Activated CD4-positive, alpha-beta memory T cell treated with anti-CD3 and anti-CD28 coated beads for 36 hours (primary cell): ENCODE results near the gene SGCA. TPM values are rescaled to one million over a fixed set of nuclear protein-coding genes. Genes with fewer than 3 reads are reported as not detected.

Source experiments
- CTCF ChIA-PET: fragments of 350-600 bp; sonication (Branson Sonifier 250); formaldehyde crosslinking; loops from one replicate; lab custom pipeline; 2021; ENCODE audit warnings: antibody characterized with exemption, inconsistent platforms; lab: Charles Lee
- POLR2A ChIA-PET: fragments of 350-600 bp; sonication (Branson Sonifier 250); formaldehyde crosslinking; loops from one replicate; lab custom pipeline; 2021; ENCODE audit warnings: antibody characterized with exemption; lab: Charles Lee
- DNase-seq: peaks from one replicate; pipeline ENCODE4 v3.0.0-alpha.2; 2020
- H3K27ac Mint-ChIP-seq: one replicate; pipeline ENCODE4 v1.8.0; 2021; ENCODE audit warnings: mixed read lengths
- H3K27me3 Mint-ChIP-seq: one replicate; pipeline ENCODE4 v1.8.0; 2021; ENCODE audit warnings: mixed read lengths
- H3K36me3 Mint-ChIP-seq: one replicate; pipeline ENCODE4 v1.8.0; 2021; ENCODE audit warnings: mixed read lengths
- H3K4me1 Mint-ChIP-seq: one replicate; pipeline ENCODE4 v1.8.0; 2021; ENCODE audit warnings: low read depth, mixed read lengths
- H3K4me3 Mint-ChIP-seq: one replicate; pipeline ENCODE4 v1.8.0; 2021; ENCODE audit warnings: mild to moderate bottlenecking, mixed read lengths
- H3K9me3 Mint-ChIP-seq: one replicate; pipeline ENCODE4 v1.8.0; 2021; ENCODE audit warnings: mixed read lengths
- intact Hi-C: fragments of 100-400 bp; cut with micrococcal nuclease; formaldehyde crosslinking; loops from one replicate; pipeline ENCODE4 v1.15.1; 2023
- total RNA-seq, 2 experiments: library from RNA; stranded (reverse); gene quantifications; one replicate each; pipeline ENCODE4 v1.2.3, GENCODE V29; 2021

Gene SGCA
- total RNA-seq, 2 experiments from 2014 or later: 0.59 TPM; not detected in 1

DNA sequence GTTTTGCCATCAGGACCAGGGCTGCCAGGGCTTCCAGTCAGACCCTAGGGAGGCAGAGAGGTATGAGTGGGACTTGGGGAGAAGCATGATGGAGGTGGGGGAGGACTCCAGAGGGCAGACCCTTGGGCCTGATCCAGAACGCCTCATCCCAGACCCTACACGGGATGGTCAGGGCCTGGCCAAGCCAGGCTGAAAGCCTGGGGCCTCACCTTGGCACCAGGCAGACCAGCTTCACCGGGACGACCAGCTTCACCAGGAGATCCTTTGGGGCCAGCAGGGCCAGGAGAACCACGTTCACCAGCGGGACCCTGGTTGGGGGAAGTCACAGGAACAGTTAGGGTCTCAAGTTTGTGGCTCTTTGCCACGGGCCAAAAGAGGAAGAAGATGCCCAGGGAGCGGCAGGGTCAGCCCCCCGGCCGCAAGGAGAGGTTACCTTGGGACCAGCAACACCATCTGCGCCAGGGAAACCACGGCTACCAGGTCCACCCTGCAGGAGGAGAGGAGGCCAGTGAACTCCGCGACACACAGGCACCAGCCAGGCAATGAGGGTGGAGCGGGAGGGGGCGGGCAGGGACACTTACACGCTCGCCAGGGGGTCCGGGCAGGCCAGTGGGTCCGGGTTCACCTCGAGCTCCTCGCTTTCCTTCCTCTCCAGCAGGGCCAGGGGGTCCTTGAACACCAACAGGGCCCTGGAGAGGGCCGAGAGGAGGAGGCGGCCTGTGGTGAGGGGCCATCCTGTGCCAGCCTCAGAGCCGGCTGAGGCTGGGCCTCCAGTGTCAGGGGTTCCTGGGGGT is 28.5 kb downstream of the SGCA start:
- ChIA-PET POLR2A (no interaction called here), CTCF (interaction anchor here (0.6 to 3.2 kb wide), 2 partner anchors 10 to 24 kb away, joined by 3 to 24 read pairs; no protein-coding TSS in a partner anchor)
- Mint-ChIP-seq H3K27ac (no peak overlapping the region), H3K27me3 (peaks cover 6% of the 10 kb centered on the region), H3K36me3 (no peaks in the 10 kb centered on the region), H3K9me3 (no peaks in the 10 kb centered on the region), H3K4me3 (no peak overlapping the region), H3K4me1 (peaks cover 7% of the 10 kb centered on the region)
- intact Hi-C loops: no loop called here
- no peak for DNase-seq

DNA sequence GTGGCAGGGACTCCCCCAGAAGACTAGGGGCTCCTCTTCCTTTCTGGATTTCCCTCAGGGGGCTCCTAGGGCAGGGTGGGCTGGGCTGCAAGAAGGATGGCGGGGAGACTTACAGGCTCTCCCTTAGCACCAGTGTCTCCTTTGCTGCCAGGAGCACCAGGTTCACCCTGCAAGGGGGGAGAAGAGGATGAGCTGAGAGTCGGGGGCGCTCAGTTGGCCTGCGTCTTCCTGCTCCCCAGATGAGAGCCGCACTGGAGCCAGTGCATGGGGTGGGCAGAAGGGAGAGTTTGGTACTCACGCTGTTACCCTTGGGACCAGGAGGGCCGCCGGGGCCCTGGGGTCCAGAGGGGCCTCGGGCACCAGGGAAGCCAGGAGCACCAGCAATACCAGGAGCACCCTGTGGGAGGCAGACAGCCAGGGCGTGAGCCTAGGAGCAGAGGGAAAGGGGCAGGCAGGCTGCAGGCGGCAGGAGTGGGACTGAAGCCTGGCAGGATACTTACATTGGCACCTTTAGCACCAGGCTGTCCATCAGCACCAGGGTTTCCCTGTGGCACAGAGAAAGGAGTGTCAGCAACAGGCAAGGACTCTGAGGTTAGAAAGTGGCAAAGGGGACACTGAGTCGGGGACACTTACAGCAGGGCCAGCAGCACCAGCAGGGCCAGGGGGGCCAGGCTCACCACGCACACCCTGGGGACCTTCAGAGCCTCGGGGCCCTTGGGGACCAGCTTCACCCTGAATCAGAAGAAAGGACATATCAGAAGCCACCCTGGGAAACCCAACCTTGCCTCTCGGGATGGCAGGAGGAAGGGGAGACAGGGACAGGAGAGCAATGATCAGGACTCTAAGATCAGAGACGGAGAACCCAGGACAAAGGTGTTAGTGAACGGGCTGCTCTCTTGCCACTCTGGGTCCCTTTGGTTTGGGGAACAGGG is 29.4 kb downstream of the SGCA start:
- no peak overlapping the region for H3K27ac Mint-ChIP-seq
- peaks cover 11% of the 10 kb centered on the region for H3K4me1 Mint-ChIP-seq
- DNase-seq: no peak
- ChIA-PET POLR2A (no interaction called here), CTCF (interaction anchor here (1.0 to 3.2 kb wide), 2 partner anchors 17 to 25 kb away, joined by 3 to 24 read pairs; no protein-coding TSS in a partner anchor)
- peaks cover 10% of the 10 kb centered on the region for H3K27me3 Mint-ChIP-seq
- no peak overlapping the region for H3K4me3 Mint-ChIP-seq
- H3K36me3 Mint-ChIP-seq: no peaks in the 10 kb centered on the region
- intact Hi-C loops: no loop called here
- no peaks in the 10 kb centered on the region for H3K9me3 Mint-ChIP-seq

DNA sequence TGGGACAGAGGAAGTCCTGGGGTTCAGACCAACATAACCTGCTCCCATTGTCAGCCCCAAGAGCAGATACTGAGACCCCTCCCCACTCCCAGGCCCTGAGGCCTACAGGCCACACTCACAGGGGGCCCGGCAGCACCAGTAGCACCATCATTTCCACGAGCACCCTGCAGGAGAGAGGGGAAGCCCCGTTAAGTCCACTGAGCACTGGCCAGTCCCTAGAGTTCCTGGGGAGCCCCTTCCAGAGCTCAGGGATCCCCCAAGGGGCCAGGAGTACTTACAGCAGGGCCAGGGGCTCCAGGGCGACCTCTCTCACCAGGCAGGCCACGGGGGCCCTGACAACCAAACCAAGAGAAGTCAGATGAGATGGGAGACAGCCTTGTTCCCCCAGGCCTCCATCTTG is 30.2 kb downstream of the SGCA start:
- Mint-ChIP-seq H3K36me3 (no peaks in the 10 kb centered on the region), H3K4me3 (no peak overlapping the region), H3K27me3 (peaks cover 14% of the 10 kb centered on the region), H3K27ac (no peak overlapping the region), H3K9me3 (no peaks in the 10 kb centered on the region), H3K4me1 (peaks cover 17% of the 10 kb centered on the region)
- DNase-seq: no peak
- intact Hi-C loops: no loop called here
- ChIA-PET POLR2A (no interaction called here), CTCF (interaction anchor here (1.0 to 3.2 kb wide), 4 partner anchors 16 to 102 kb away, joined by 3 to 24 read pairs (median 5); no protein-coding TSS in a partner anchor)

DNA sequence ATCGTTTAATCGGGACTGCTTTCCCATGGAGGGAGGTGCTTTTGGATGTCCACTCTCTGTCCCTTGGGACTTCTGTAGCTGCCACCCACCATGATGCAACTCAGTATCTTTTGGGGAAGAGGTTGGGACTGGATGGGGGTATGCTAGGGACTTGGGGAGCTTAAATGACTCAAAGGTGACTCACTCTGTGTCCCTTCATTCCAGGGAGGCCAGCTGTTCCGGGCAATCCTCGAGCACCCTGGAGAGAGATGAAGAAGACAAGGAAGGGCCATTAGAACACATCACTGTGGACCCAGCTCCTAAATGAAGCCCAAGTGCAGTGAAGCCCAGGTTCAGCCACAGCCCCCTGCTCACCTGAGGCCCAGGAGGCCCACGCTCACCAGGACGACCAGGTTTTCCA is 31.0 kb downstream of the SGCA start:
- Mint-ChIP-seq H3K4me1 (peaks cover 19% of the 10 kb centered on the region), H3K27me3 (peaks cover 19% of the 10 kb centered on the region), H3K36me3 (no peaks in the 10 kb centered on the region), H3K9me3 (no peaks in the 10 kb centered on the region), H3K27ac (no peak overlapping the region), H3K4me3 (no peak overlapping the region)
- POLR2A ChIA-PET: no interaction called here
- no peak for DNase-seq
- intact Hi-C loops: no loop called here
- CTCF ChIA-PET: interaction anchor here (0.8 to 3.2 kb wide), 10 partner anchors 16 to 112 kb away, joined by 3 to 24 read pairs (median 4); no protein-coding TSS in a partner anchor

DNA sequence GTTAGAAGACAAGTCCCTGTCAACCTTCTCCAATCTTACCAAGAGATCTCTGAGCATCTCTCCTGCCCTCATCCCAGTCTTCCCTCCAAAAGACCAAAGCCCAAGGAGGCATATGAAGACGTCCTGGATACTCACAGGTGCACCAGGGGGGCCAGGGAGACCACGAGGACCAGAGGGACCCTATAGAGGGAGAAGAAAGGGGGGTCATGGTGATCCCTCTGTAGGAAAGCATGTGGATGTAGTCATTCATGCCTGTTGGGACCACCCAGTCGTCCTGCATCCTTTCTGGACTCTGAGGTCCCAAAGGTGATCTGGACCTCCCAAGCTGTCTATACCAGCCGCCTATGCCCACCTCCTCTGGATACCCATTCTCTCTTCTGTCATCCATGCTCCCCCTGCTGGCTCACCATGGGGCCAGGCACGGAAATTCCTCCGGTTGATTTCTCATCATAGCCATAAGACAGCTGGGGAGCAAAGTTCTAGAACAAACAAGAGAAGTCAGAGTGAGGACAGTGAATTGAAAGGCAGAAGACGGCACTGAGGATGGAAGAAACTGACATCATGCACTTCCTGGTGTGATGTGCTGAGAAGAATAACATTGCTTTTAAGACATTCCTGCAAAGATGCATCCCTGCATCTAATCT is 32.3 kb downstream of the SGCA start:
- Mint-ChIP-seq H3K4me3 (no peak overlapping the region), H3K27ac (no peak overlapping the region), H3K4me1 (peaks cover 19% of the 10 kb centered on the region), H3K9me3 (no peaks in the 10 kb centered on the region), H3K36me3 (no peaks in the 10 kb centered on the region), H3K27me3 (peaks cover 32% of the 10 kb centered on the region)
- POLR2A ChIA-PET: no interaction called here
- intact Hi-C loops: loop anchor here (1.0 kb wide), 2 partner anchors 29 to 83 kb away; no protein-coding TSS in a partner anchor
- CTCF ChIA-PET: interaction anchor here (0.6 to 2.3 kb wide), 15 partner anchors 12 to 198 kb away, joined by 3 to 12 read pairs (median 4); partner anchors contain the start of gene SGCA
- peak; percentile 77 for DNase-seq

DNA sequence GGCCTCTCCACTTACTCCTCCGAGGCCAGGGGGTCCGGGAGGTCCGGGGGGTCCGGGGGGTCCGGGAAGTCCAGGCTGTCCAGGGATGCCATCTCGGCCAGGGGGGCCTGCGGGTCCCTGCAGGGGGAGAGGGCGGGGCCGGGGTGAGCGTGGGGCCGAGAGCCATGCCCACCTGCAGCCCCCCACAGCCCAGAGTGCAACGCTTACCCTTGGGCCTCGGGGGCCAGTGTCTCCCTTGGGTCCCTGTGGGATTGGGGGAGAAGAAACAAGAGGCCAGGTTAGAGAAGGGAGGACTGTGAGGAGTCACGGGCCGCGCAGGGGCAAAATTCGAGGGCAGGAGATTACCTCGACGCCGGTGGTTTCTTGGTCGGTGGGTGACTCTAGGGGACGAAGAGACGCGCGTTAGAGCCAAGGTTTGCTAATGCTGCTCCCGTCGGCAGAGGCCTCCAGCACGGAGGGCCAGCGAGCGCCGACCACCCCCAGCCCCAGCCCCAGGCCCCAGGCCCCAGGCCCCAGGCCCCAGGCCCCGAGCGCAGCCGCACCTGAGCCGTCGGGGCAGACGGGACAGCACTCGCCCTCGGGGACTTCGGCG is 33.5 kb downstream of the SGCA start:
- intact Hi-C loops: no loop called here
- POLR2A ChIA-PET: interaction anchor here (0.9 kb wide), 1 partner anchor 30 kb away, joined by 3 read pairs; no protein-coding TSS in a partner anchor
- peak overlapping the region; percentile 67 for H3K4me3 Mint-ChIP-seq

DNA sequence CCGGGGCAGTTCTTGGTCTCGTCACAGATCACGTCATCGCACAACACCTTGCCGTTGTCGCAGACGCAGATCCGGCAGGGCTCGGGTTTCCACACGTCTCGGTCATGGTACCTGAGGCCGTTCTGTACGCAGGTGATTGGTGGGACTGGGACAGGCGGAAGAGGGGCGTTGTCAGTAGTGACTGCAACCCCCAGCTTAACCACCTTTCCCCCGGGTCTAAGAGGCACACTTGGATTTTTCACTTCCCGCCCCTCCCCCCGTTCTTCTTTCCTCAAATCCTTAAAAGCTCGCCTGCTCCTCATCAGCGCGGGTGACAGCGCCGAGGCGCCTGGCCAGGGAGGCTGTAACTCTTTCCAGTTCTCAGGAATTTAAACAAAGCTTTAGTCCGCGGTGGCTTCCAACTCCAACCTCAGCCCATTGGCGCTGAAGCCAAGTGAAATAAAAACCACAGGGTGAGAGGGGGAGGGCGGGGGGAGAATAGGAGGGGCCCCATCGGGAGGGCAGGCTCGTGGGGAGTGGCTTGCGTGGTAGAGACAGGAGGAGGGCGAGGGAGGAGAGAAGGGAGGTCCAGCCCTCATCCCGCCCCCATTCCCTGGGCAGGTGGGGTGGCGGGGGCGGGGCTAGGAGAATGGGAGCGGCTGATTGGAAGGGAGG is 34.1 kb downstream of the SGCA start:
- Mint-ChIP-seq H3K27ac (no peak overlapping the region), H3K4me1 (peaks cover 19% of the 10 kb centered on the region), H3K36me3 (no peaks in the 10 kb centered on the region), H3K27me3 (peaks cover 43% of the 10 kb centered on the region), H3K9me3 (no peaks in the 10 kb centered on the region), H3K4me3 (peak overlapping the region; percentile 67)
- peak; percentile 79 for DNase-seq
- ChIA-PET POLR2A (interaction anchor here (0.9 to 1.2 kb wide), 2 partner anchors 17 to 31 kb away, joined by 3 read pairs; no protein-coding TSS in a partner anchor), CTCF (interaction anchor here (0.6 to 16.6 kb wide), 50 partner anchors 10 to 428 kb away, joined by 3 to 324 read pairs (median 5); partner anchors contain the start of genes LRRC59, RSAD1, TMEM92 and XYLT2)
- intact Hi-C loops: loop anchor here (1.0 to 2.0 kb wide), 4 partner anchors 70 to 279 kb away; partner anchors contain the start of gene RSAD1

More for the DNA sequence above, 33.5 kb downstream of the SGCA start:
- Mint-ChIP-seq H3K36me3 (no peaks in the 10 kb centered on the region), H3K27me3 (peaks cover 39% of the 10 kb centered on the region), H3K27ac (no peak overlapping the region), H3K9me3 (no peaks in the 10 kb centered on the region), H3K4me1 (peaks cover 19% of the 10 kb centered on the region)
- CTCF ChIA-PET: interaction anchor here (1.1 to 16.6 kb wide), 21 partner anchors 10 to 280 kb away, joined by 3 to 324 read pairs (median 10); partner anchors contain the start of genes LRRC59, RSAD1 and TMEM92
- DNase-seq: no peak

DNA sequence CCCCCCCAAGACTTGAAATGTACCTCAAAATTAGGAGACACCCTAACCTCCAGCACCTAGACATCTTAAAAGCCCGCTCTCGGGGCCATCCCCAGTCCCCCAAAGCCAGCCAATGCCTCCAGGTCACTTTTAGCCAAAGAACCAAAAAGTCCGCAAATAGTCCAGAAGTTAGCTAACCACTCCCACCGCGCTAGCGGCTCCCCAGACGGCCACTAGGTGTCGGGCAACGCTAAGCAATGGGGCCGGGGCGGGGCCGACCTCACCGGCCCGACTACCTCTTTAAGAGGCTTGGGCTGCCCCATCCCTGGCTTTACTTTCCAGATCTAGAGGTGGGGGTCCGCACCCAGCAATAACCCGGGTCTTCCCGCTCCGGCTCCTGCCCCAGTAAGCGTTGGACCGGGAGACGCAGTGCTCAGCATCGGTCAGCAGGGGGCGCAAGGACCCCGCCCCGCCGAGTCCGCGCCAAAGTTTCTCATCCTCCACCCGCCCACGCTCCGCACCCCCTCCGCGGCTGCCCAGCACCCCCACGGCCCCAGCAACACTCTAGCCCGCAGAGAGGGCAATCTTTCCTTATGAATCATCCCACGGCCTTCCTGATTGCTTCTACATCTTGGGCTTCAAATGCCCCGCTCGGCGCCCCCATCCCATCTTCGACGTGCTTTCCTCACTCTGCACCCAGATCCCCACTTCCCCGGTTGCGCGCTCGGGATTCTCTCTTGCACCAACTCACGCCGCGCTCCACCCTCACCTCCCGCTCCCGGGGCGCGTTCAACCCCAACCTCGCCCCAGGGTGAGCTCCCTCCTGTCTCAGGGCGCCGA is 34.9 kb downstream of the SGCA start:
- Mint-ChIP-seq H3K4me3 (peak overlapping the region; percentile 67), H3K9me3 (no peaks in the 10 kb centered on the region), H3K36me3 (no peaks in the 10 kb centered on the region), H3K27me3 (peaks cover 49% of the 10 kb centered on the region), H3K27ac (no peak overlapping the region), H3K4me1 (peaks cover 19% of the 10 kb centered on the region)
- DNase-seq: peak; percentile 89
- POLR2A ChIA-PET: interaction anchor here (0.9 to 1.2 kb wide), 2 partner anchors 16 to 31 kb away, joined by 3 read pairs; no protein-coding TSS in a partner anchor
- intact Hi-C loops: loop anchor here (1.0 to 2.0 kb wide), 4 partner anchors 70 to 278 kb away; partner anchors contain the start of gene RSAD1
- CTCF ChIA-PET: interaction anchor here (0.6 to 16.6 kb wide), 53 partner anchors 9 to 428 kb away, joined by 3 to 324 read pairs (median 5); partner anchors contain the start of genes LRRC59, RSAD1, TMEM92 and XYLT2

DNA sequence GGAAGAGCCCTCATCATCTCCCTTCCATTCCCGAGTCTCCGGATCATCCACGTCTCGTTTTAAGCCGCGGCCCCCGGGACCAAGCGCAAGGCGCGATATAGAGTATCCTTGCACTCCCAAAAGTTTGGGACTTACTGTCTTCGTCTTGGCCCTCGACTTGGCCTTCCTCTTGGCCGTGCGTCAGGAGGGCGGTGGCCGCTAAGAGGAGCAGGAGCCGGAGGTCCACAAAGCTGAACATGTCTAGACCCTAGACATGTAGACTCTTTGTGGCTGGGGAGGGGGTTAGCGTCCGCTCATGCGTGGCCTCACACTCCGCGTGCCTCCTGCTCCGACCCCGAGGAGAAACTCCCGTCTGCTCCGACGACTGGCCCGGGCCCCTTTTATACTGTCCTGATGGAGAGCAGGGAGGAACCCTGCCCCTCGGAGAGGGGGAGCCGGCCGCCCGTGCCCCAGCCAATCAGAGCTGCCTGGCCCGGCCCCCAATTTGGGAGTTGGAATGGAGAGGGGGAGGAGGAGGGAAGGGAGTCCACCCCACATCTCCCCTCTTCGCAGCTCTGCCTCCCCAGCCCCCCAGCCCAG is 35.6 kb downstream of the SGCA start, which contains the start of gene COL1A1:
COL1A1 (minus strand) TSS at position 356 of the 579 bp plus-strand sequence; CDS start at position 238, 118 bp downstream.
- CTCF ChIA-PET: interaction anchor here (1.2 to 16.6 kb wide), 18 partner anchors 8 to 196 kb away, joined by 3 to 324 read pairs (median 12); partner anchors contain the start of genes LRRC59 and TMEM92
- no peak for DNase-seq
- Mint-ChIP-seq H3K9me3 (no peaks in the 10 kb centered on the region), H3K27me3 (peaks cover 54% of the 10 kb centered on the region), H3K27ac (no peak within 1 kb of the TSS), H3K4me3 (peak within 1 kb of the TSS; percentile 67), H3K36me3 (no peaks in the 10 kb centered on the region), H3K4me1 (peaks cover 19% of the 10 kb centered on the region)
- POLR2A ChIA-PET: interaction anchor here (1.2 kb wide), 1 partner anchor 15 kb away, joined by 3 read pairs; no protein-coding TSS in a partner anchor
- intact Hi-C loops: loop anchor here (2.0 kb wide), 1 partner anchor 277 kb away; the partner anchor contains the start of gene RSAD1
